ENCODE measurements around the gene SPATA13. TPM values are rescaled to one million over a fixed set of nuclear protein-coding genes. Genes with fewer than 3 reads are reported as not detected.

SPATA13 gene
- total RNA-seq, 1 experiment from 2014 or later, result 14.1 TPM

- no peak for DNase-seq
- no peak overlapping the region for H3K4me2 ChIP-seq (ENCODE audit: insufficient read depth, insufficient read length, low read length)
Observed at GRCh38 chr13:24228852-24229458, 68.4 kb downstream of the SPATA13 start.

More at GRCh38 chr13:24228852-24229458, 68.4 kb downstream of the SPATA13 start:
- TF ChIP-seq CTCF (conservative IDR thresholded peaks at IDR 0.05), result peak; percentile 90
- no CpG with 5 or more reads among the region's 4 CpGs for WGBS (ENCODE audit: extremely low coverage, insufficient read length, low lambda C conversion rate)
- Histone ChIP-seq H2BK20ac (ENCODE audit: low read depth, low read length, poor library complexity, severe bottlenecking) (no peak overlapping the region), H3K23ac (ENCODE audit: insufficient read length, low read depth, low read length) (no peak overlapping the region), H3K4me1 (ENCODE audit: insufficient read depth, low read length) (no peaks in the 10 kb centered on the region), H3K79me2 (ENCODE audit: insufficient read depth, low read length) (0 out of 2 replicates have a peak, but pooled peaks cover 1% of the 10 kb centered on the region), H3K14ac (ENCODE audit: insufficient read depth, low read length) (no peak overlapping the region), H2BK12ac (ENCODE audit: insufficient read length, low read depth, low read length) (no peak overlapping the region), H4K91ac (ENCODE audit: insufficient read length, low read depth, low read length) (no peak overlapping the region), H3K4ac (ENCODE audit: low read depth, low read length) (no peak overlapping the region), H4K5ac (ENCODE audit: insufficient read length, low read depth, low read length) (no peak overlapping the region), H3K9ac (ENCODE audit: extremely low read depth, insufficient read length, low read length) (no peak overlapping the region), H4K8ac (replicated peaks; ENCODE audit: insufficient read length, low read depth, low read length) (no peak overlapping the region), H3T11ph (ENCODE audit: low read length) (no peak overlapping the region), H3K27me3 (ENCODE audit: insufficient read depth, low read length) (no peaks in the 10 kb centered on the region), H3K27ac (ENCODE audit: insufficient read length, low read depth, low read length) (no peak overlapping the region), H3K56ac (ENCODE audit: insufficient read length, low read depth, low read length) (no peak overlapping the region), H3K9me3 (ENCODE audit: control insufficient read depth, low read depth, low read length) (no peaks in the 10 kb centered on the region), H2AK5ac (ENCODE audit: insufficient read length, low read length) (no peak overlapping the region), H2AFZ (ENCODE audit: low read length) (no peak overlapping the region), H2BK5ac (ENCODE audit: insufficient read length, low read length) (no peak overlapping the region), H3K79me1 (ENCODE audit: insufficient read depth, low read depth, low read length, poor library complexity, severe bottlenecking) (peaks cover 3% of the 10 kb centered on the region), H3K23me2 (ENCODE audit: insufficient read length, low read depth, low read length, poor library complexity, severe bottlenecking) (no peaks in the 10 kb centered on the region), H4K20me1 (ENCODE audit: control insufficient read depth, insufficient read depth, insufficient read length) (peaks cover 2% of the 10 kb centered on the region), H2BK120ac (ENCODE audit: low read depth, low read length, poor library complexity, severe bottlenecking) (no peak overlapping the region), H3K18ac (ENCODE audit: insufficient read length, low read depth, low read length) (no peak overlapping the region), H2BK15ac (ENCODE audit: low read depth, low read length) (no peak overlapping the region)
- Mint-ChIP-seq H3K27ac (no peak overlapping the region), H3K27me3 (ENCODE audit: low read depth) (no peaks in the 10 kb centered on the region), H3K4me3 (no peak overlapping the region), H3K4me1 (peaks cover 30 to 44% of the 10 kb centered on the region in 2 experiments), H3K9me3 (no peaks in the 10 kb centered on the region), H3K36me3 (ENCODE audit: insufficient read depth in 1 of 3, low read depth in 3 of 3) (no peaks in the 10 kb centered on the region; a peak in 1 of 7 replicates)

Data from H9 (cell line).